HL-60/S4 (cell line): ENCODE measurements around the gene GCSAM.

Source experiments
- in situ Hi-C: fragments of 300-500 bp; cut with MboI; formaldehyde crosslinking; loops from 2 replicates; pipeline ENCODE4 v1.14.3; 2022; ENCODE audit warnings: low sequenced_read_pairs

GCSAM gene

GRCh38 chr3:112129925-112130637 is 3.0 kb downstream of the GCSAM start:
- in situ Hi-C loops, result loop anchor here (10.0 kb wide), 1 partner anchor 395 kb away; no protein-coding TSS in a partner anchor

DNA sequence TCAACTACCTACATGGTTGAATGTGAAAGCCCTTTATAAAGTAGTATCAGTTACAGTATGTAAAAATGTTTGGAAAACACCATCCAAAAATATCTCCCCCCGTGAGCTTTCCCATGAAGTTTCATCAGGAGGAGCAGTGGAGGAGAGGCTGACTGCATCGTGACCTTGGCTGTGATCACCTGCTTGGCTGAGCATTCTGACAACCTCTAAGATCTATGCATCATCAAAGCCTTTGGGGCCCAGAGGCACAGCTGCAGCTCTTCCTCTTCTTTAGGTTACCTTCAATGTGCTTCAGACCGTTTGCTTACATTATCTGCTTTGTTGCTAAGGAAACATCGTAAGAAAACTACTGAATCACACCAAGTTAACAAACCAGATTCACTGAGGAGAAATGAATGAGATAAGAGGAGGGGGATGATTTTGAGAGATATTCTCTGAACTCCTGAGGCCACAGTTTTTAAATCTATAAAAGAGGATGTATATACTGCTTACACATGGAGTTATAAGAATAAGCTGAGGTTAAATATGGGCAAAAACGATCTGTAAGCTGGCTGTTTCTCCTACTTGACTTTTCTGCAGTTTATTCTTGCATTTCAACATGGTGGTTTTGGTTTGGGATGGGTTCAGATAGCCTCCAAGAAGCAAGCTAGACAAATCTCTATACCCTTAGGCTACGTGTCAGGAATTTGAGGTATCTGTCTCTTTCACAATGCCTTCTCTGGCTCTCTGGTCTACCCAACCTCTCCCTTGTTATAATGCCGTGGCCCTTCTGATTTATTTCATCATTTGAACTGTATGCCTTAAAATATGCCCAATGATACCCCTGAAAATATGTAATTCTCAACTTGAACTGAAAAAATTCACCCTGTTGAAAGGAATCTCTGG is 4.0 kb downstream of the GCSAM start:
- in situ Hi-C loops, result loop anchor here (10.0 kb wide), 1 partner anchor 396 kb away; no protein-coding TSS in a partner anchor

- in situ Hi-C loops, result loop anchor here (10.0 kb wide), 1 partner anchor 397 kb away; no protein-coding TSS in a partner anchor
These were observed 5.2 kb downstream of the GCSAM start for GRCh38 chr3:112127522-112128494.

DNA sequence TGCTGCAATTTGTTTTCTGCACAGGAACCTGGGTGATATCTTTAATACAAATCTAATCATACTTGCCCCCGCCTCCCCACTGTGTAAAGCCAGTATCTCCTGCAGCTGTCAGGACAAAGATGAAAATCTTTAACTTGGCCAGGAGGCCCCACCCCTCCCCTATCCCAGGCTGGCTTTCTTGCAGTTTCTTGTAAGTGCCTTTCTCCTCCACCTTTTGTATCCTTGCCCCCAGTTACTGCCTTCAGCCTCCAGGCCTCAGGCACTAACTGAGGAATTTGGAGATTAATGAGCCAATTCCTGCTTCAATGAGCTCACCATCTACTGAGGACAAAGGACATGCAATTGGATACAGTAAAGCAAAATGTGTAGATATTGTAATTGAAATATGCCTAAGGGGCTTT is 6.5 kb downstream of the GCSAM start:
- in situ Hi-C loops, result loop anchor here (10.0 kb wide), 1 partner anchor 398 kb away; no protein-coding TSS in a partner anchor

DNA sequence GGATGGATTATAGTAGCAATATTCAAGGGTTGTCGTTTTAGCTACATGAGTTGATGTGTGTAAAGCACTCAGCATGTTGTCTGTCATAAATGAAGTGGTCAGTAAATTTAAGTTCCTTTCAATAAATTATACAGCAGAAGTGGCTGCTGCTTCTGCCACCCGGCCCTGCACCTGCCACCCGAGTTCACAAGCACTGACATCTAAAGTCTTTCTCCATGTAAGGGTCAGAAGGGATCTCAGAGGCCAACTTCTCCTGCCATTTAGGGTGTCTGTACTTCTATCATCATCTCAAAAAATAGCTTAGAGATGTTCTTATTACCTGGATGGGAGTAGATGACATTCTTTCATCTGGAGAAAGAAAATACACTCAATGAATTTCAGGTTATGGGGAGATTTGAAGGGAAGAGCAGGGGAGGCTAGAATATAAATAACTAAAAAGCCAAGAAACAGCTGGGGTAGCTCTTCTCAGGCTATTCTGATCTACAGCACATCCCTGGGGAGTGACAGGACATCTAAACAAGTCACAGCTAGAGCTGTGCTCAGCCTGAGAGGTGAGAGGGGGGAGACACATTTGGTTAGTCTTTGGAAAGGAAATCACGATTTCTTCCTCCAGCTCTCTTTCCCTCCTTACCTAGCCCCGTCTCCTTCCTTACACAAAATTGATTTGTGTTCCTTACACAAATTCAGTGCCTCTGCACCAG is 8.0 kb downstream of the GCSAM start:
- in situ Hi-C loops, result loop anchor here (10.0 to 25.0 kb wide), 2 partner anchors 162 to 400 kb away; partner anchors contain the start of gene SLC9C1

DNA sequence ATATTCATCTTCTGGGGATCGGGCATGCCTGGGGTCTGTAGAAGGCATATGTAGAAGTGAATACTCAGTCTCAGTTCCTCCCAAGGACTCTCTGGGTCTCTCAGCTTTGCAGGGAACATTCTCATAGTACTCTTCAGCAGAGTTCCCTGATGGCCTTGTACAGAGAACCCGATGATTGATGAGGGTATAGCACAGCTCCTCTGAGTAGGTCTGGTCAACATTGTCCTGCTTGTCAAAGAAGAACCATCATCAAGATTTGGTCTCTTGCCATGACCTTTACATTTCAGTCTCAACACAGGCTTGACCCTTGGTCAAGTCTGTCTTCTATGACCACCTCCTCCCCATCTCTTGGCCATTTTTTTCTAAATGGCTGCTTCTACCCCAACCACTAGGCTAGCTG is 9.5 kb downstream of the GCSAM start:
- in situ Hi-C loops, result loop anchor here (10.0 to 25.0 kb wide), 2 partner anchors 164 to 401 kb away; partner anchors contain the start of gene SLC9C1

DNA sequence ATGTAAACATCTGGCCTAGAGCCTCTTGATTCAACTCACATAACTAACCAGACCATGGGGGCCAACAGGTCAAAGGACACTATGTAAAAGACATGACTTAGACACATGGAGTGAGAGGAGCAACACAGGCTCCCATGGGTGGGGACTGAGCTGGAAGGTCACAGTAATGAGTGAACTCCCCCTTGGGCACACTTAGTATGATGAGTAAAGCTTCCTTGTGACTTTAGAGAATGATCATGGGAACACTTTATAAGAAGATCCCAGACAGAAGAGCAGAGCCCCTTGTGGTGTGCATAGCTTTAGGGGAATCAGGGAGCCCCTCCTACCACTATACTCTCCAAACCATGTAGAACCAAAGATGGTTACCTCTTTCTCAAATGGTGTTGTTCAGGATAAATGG is 10.2 kb downstream of the GCSAM start:
- in situ Hi-C loops, result loop anchor here (10.0 to 25.0 kb wide), 2 partner anchors 164 to 402 kb away; partner anchors contain the start of gene SLC9C1

DNA sequence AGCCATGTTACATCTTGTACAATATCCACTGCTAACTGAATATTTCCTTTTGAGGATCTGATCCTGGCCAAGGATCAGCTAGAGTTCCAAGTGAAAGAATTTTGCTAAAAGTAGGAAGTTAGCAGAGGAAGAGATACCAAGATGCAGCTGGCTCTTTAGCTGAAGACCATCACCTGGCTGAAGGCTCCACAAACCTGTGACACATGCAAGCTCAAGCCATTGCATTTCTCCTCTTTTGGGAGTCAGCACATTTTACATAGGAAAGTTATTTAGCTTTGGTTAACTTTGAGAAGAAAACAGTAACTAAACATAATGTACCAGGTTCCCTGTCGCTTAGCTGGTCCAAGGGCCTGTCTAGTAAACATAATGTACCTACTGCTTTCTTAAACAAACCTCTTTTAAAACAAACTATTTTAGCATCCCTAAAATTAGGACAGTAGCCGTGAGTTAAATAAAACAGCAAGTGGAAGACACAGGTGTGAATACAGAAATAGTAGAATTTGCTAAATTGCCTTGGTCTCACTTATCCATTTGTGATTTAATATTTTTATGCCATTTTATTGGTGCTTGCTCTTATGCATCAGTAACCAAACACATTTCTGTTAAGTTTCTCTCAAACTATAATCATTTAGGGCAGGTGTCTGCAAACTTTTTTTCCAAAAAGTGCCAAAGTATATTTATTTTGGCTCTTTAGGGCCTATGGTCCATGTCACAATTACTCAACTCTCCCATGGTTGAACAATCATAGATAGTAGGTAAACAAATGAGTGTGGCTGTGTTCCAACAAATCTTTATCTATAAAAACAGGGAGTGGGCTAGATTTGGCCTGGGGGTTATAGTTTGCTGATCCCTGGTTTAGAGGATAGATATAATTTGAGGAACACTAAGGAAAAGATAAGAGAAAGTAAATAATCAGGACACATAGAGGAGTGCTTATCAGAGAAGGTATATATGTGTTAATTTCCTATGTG is 11.2 kb downstream of the GCSAM start:
- in situ Hi-C loops, result loop anchor here (10.0 to 25.0 kb wide), 2 partner anchors 165 to 403 kb away; partner anchors contain the start of gene SLC9C1

- in situ Hi-C loops, result loop anchor here (10.0 to 25.0 kb wide), 2 partner anchors 167 to 405 kb away; partner anchors contain the start of gene SLC9C1
These were observed 12.8 kb downstream of the GCSAM start for GRCh38 chr3:112119962-112120836.

DNA sequence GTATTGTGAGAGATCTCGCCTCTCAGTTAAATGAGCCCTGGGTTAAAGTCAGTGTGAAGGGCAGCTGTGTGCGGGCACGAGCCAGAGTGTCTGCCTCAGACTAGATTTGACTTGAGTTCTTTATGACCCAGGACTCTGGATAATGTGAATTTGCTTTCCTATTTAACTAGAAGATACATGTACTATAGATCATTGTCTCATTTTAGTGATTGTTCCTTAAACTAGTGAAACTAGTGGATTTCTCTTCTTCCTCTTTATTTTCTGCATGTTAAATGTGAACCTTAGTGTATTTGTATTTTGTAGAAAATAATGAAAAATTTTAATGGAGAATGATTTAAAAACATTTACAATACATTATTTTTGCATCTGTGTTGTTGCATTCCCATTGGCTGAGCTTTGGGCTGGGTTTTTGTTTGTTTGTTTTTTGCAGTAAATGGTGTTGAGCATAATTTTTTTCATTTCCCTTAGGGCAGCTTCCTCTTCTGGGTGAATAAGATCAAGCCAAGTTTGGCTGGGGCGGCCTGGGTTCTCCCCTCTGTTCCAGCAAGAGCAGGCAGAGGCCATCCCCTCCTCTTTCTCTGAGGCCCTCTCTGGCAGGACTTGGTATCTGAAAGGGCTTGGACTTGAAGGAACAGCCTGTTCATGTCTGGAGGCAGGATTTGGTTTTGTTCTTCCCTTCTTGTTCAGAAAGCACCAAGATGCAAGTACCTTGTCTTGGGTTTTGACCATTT is 15.0 kb downstream of the GCSAM start:
- in situ Hi-C loops, result loop anchor here (25.0 kb wide), 1 partner anchor 169 kb away; the partner anchor contains the start of gene SLC9C1

- in situ Hi-C loops, result loop anchor here (25.0 kb wide), 1 partner anchor 170 kb away; the partner anchor contains the start of gene SLC9C1
These were observed 15.6 kb downstream of the GCSAM start for GRCh38 chr3:112117415-112117814.

DNA sequence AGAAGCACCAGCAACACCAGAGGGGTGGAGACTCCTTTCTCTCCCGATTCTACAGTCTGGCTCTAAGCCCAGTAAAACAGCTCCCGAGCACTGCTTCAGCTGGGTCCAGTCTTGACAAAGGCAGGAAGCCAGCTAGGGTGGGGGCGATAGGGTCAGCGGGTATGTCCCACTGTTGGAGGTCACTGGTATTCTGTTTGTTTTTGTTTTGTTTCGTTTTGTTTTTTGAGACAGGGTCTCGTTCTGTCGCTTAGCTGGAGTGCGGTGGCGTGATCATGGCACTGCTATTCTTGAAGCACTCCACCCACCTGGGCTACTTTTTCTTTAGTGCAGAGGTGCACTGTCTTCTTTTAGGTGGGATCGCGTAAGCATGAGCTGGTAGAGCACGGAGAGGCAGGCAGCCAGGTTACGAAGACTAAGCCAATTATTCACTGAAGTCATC is 16.3 kb downstream of the GCSAM start:
- in situ Hi-C loops, result loop anchor here (25.0 kb wide), 1 partner anchor 171 kb away; the partner anchor contains the start of gene SLC9C1

DNA sequence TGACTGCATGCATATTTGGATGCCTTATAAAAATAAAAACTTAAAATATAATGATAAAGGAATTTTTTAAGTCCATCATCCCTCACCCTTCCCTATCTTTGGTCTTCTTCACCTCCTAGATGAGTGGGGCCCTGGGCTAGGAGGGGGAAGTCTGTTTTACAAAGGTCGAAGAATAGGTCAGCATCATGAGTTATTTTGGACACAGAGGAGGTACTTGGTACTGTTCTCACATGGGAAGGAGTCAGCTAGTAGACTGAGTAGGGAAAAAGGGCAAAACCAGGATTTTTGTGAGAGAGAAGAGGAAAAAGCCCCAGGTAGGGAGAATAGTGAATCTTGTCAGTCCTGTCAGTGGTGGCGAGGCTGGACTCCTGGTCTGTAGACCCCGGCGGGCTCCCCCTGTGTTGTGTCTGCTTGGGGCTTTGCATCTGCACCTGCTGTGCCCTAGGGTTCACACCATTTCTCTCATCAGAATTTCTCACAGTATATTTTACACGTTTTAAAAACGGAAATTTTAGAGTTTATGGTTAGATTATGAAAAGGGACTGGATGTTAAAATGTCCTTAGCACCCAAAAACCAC is 17.2 kb downstream of the GCSAM start:
- in situ Hi-C loops, result loop anchor here (25.0 kb wide), 1 partner anchor 171 kb away; the partner anchor contains the start of gene SLC9C1

DNA sequence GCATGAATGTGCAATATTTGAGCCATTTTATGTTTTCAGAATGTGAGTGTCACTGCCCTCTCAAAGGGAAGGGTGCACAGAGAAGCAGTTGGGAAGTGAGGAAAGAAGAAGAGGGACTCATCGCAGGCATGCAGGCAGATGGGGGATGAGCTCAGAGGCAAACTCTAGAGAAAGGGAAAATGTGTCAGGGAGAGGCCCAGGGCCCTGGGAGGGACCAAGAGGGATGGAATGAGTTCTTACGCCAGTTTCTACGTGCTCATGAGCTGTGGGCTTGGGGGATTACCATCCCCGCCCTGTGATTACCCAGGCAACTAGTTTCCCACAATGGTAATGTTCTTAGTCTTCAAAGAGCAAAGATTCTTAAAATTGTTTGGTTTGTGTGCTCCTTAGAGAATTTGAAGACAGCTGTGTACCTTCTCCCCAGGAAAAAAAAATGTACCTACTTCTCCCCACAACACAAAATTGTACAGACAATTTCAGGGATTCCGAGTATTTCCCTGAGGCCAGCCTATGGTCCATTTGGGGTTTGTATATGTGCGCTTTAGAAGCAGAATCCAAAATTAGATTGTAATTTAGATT is 17.8 kb downstream of the GCSAM start:
- in situ Hi-C loops, result loop anchor here (25.0 kb wide), 1 partner anchor 172 kb away; the partner anchor contains the start of gene SLC9C1

- in situ Hi-C loops, result loop anchor here (25.0 kb wide), 1 partner anchor 173 kb away; the partner anchor contains the start of gene SLC9C1
These were observed 18.4 kb downstream of the GCSAM start for GRCh38 chr3:112114576-112115160.
